HepG2 (cell line): ENCODE measurements around the gene ATP1B2. TPM values are rescaled to one million over a fixed set of nuclear protein-coding genes. Genes with fewer than 3 reads are reported as not detected.

Source experiments
- AKNA ChIP-seq: sonication (generic); formaldehyde crosslinking; IDR thresholded peaks from 2 replicates; pipeline ENCODE4 v1.4.0; 2020; ENCODE audit warnings: missing genetic modification reagents, borderline replicate concordance
- ARID5B ChIP-seq: IDR thresholded peaks from 2 replicates; pipeline ENCODE4 v1.4.0; 2020; ENCODE audit warnings: mild to moderate bottlenecking, missing genetic modification reagents
- ARNTL ChIP-seq: sonication (generic); formaldehyde crosslinking; IDR thresholded peaks from 2 replicates; pipeline ENCODE4 v1.4.0; 2020; ENCODE audit warnings: mild to moderate bottlenecking, missing genetic modification reagents
- CSRNP2 ChIP-seq: sonication (generic); formaldehyde crosslinking; conservative IDR thresholded peaks from 2 replicates; pipeline ENCODE4 v1.8.0; 2022; ENCODE audit warnings: low read depth, missing genetic modification reagents
- DNMT3B ChIP-seq: conservative IDR thresholded peaks from 2 replicates; pipeline ENCODE4 v1.6.1; 2016; ENCODE audit warnings: missing biosample characterization, control low read depth
- GPN1 ChIP-seq: sonication (generic); formaldehyde crosslinking; IDR thresholded peaks from 2 replicates; pipeline ENCODE4 v1.5.1; 2020; ENCODE audit warnings: missing genetic modification reagents, borderline replicate concordance
- HDAC1 ChIP-seq: sonication (generic); formaldehyde crosslinking; IDR thresholded peaks from 2 replicates; pipeline ENCODE4 v1.5.1; 2020; ENCODE audit warnings: mild to moderate bottlenecking, missing genetic modification reagents
- KDM5B ChIP-seq: sonication (generic); formaldehyde crosslinking; IDR thresholded peaks from 2 replicates; pipeline ENCODE4 v1.4.0; 2020; ENCODE audit warnings: missing genetic modification reagents, mild to moderate bottlenecking, borderline replicate concordance
- SNAPC5 ChIP-seq: sonication (generic); formaldehyde crosslinking; IDR thresholded peaks from 2 replicates; pipeline ENCODE4 v1.8.1; 2023; ENCODE audit warnings: mild to moderate bottlenecking, missing genetic modification reagents, borderline replicate concordance
- TBL1XR1 ChIP-seq: fragments of 150-350 bp; IDR thresholded peaks from 2 replicates; pipeline ENCODE4 v1.6.1; 2014; ENCODE audit warnings: borderline replicate concordance, low read length; ENCODE audit not compliant: partially characterized antibody
- TMF1 ChIP-seq: sonication (generic); formaldehyde crosslinking; IDR thresholded peaks from 2 replicates; pipeline ENCODE4 v1.8.1; 2022; ENCODE audit warnings: low read depth, missing genetic modification reagents
- ZFAT ChIP-seq: sonication (generic); formaldehyde crosslinking; conservative IDR thresholded peaks from 2 replicates; pipeline ENCODE4 v1.8.1; 2023; ENCODE audit warnings: missing genetic modification reagents, inconsistent platforms
- ZNF30 ChIP-seq: sonication (generic); formaldehyde crosslinking; IDR thresholded peaks from 2 replicates; pipeline ENCODE4 v1.5.0; 2020; ENCODE audit warnings: mild to moderate bottlenecking, missing genetic modification reagents
- ZNF556 ChIP-seq: sonication (generic); formaldehyde crosslinking; IDR thresholded peaks from 2 replicates; pipeline ENCODE4 v1.4.0; 2020; ENCODE audit warnings: mild to moderate bottlenecking, missing genetic modification reagents, borderline replicate concordance
- ZNF589 ChIP-seq: sonication (generic); formaldehyde crosslinking; conservative IDR thresholded peaks from 2 replicates; pipeline ENCODE4 v1.8.0; 2022; ENCODE audit warnings: mild to moderate bottlenecking, moderate library complexity, missing genetic modification reagents
- ZNF749 ChIP-seq: sonication (generic); formaldehyde crosslinking; IDR thresholded peaks from 2 replicates; pipeline ENCODE4 v1.8.0; 2022; ENCODE audit warnings: mild to moderate bottlenecking, missing genetic modification reagents, moderate library complexity, borderline replicate concordance
- polyA plus RNA-seq, 8 experiments: library from polyadenylated mRNA; depleted of rRNA in 3 of 8; stranded (reverse) in 7 of 8; unstranded in 1 of 8; fragments of >200 nt; fragmentation: Illumina TruSeq in 4 of 8; extraction: Trizol in 4 of 8; gene quantifications; 2 replicates each; pipeline versions ENCODE4 v1.2.1 to v1.2.3, GENCODE V29; 2011 to 2016; ENCODE audit warnings: low read depth in 4 of 8, missing spikeins in 1 of 8, mixed read lengths in 1 of 8; ENCODE audit not compliant: insufficient read depth in 1 of 8
- total RNA-seq, 5 experiments: library from RNA; depleted of rRNA; stranded (reverse); fragments of >200 nt; fragmentation: Illumina TruSeq; extraction: Trizol; gene quantifications; 2 replicates each; pipeline ENCODE4 v1.2.3, GENCODE V29; 2016; ENCODE audit warnings: low read depth in 1 of 5

ATP1B2 gene
- total and polyA plus RNA-seq, 2 of the 13 experiments (the other 11 are each of a cell fraction or from before 2014, with no cell fraction given) = not detected

- TF ChIP-seq AKNA (CRISPR knock-in tag) (no peak), ZFAT (CRISPR knock-in tag) (no peak), TBL1XR1 (peak; percentile 68), CSRNP2 (CRISPR knock-in tag) (no peak), ZNF749 (CRISPR knock-in tag) (no peak), ZNF30 (no peak), ARID5B (CRISPR knock-in tag) (peak; percentile 55), TMF1 (CRISPR knock-in tag) (no peak; the same call in 1 of the 2 replicates), KDM5B (CRISPR knock-in tag) (peak; percentile 52; the same call in 1 of the 2 replicates), HDAC1 (CRISPR knock-in tag) (peak; percentile 71), DNMT3B (CRISPR knock-in tag) (0 out of 2 replicates have a peak, but pooled peaks have one; percentile 14), ZNF556 (CRISPR knock-in tag) (no peak), ARNTL (0 out of 2 replicates have a peak, but pooled peaks have one; percentile 33), SNAPC5 (CRISPR knock-in tag) (no peak), GPN1 (CRISPR knock-in tag) (no peak), ZNF589 (no peak)
These were observed 23.2 kb upstream of the ATP1B2 start, which contains the start of gene SAT2 (continued) for GRCh38 chr17:7627250-7628121.
